Bronchial epithelial cell (primary cell): ENCODE data around the gene TSKU. TPM values are rescaled to one million over a fixed set of nuclear protein-coding genes. Genes with fewer than 3 reads are reported as not detected.
A peak's percentile ranks its signal among the peaks of the same experiment; 100 is the strongest.

Experiments used
- DNase-seq: peaks from one replicate; pipeline ENCODE4 v3.0.0-alpha.2; 2010; ENCODE audit warnings: low read depth
- FAIRE-seq: peaks from 2 replicates; lab custom pipeline; 2011; peaks lifted over from hg19 to GRCh38; lab: Jason Lieb, UNC
- H3K27me3 ChIP-seq: 2 replicates; pipeline ENCODE4 v1.5.1; 2011; ENCODE audit warnings: low read length; ENCODE audit not compliant: control insufficient read depth, insufficient read depth
- H3K36me3 ChIP-seq: 2 replicates; pipeline ENCODE4 v1.5.1; 2011; ENCODE audit warnings: low read length; ENCODE audit not compliant: control insufficient read depth, insufficient read depth
- H3K4me3 ChIP-seq: 2 replicates; pipeline ENCODE4 v1.5.1; 2011; ENCODE audit warnings: mild to moderate bottlenecking, low read depth, low read length, control low read depth
- total RNA-seq: library from RNA; depleted of rRNA; stranded (reverse); fragments of >200 nt; gene quantifications from 2 replicates; pipeline ENCODE4 v1.2.1, GENCODE V29; 2014
- TF ChIP-seq, protein P1 (sequence below): IDR thresholded peaks from 2 replicates; pipeline ENCODE4 v1.5.1; 2011; ENCODE audit warnings: mild to moderate bottlenecking, moderate library complexity, low read length, control low read depth, inconsistent platforms; ENCODE audit not compliant: insufficient read depth, severe bottlenecking

TSKU gene
- total RNA-seq, 1 donor from 2014 or later: 8.2 TPM

DNA sequence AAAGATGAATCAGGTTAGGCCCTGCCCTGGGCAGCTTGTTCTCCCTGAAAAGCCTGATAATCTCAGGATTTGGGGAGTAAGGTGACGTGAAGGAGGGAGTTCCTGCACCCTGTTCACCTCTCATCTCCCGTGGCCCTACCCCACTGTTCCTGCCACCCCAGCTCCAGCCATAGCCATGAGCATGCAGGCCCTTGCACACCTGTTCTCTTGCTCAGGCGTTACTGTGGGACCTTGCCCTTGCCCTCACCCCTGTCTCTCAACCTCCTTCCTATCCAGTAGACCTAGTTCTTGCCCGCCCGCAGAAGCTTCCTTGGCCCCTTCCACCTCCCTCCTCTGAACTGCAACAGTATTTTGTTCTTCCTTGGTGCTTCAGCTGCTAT, 15.0 kb downstream of the TSKU start:
- Histone ChIP-seq H3K27me3 (no peaks in the 10 kb centered on the region), H3K4me3 (no peak overlapping the region), H3K36me3 (peaks cover 20% of the 10 kb centered on the region)
- FAIRE-seq: no peak
- TF ChIP-seq, protein P1, sequence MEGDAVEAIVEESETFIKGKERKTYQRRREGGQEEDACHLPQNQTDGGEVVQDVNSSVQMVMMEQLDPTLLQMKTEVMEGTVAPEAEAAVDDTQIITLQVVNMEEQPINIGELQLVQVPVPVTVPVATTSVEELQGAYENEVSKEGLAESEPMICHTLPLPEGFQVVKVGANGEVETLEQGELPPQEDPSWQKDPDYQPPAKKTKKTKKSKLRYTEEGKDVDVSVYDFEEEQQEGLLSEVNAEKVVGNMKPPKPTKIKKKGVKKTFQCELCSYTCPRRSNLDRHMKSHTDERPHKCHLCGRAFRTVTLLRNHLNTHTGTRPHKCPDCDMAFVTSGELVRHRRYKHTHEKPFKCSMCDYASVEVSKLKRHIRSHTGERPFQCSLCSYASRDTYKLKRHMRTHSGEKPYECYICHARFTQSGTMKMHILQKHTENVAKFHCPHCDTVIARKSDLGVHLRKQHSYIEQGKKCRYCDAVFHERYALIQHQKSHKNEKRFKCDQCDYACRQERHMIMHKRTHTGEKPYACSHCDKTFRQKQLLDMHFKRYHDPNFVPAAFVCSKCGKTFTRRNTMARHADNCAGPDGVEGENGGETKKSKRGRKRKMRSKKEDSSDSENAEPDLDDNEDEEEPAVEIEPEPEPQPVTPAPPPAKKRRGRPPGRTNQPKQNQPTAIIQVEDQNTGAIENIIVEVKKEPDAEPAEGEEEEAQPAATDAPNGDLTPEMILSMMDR: no peak
- DNase-seq: no peak

DNA sequence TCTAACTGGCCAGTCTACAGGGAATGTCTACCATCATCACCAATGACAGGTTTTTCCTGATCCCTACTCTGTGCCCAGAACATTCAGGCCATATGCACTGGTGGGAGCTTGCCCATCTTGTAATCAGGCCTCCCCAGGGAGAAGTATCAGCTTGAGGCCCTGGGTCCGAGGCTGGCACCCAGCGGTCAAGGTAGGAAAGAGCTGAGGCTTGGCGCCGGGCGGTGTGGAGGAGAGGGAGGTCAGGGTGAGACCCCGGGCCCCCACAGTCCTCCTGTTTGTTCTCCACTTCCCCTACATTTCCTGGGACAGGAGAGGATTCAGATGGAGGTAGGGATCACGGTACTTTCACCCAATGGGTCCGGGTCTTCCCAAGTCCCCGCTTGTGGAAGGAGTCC, 15.5 kb downstream of the TSKU start:
- TF ChIP-seq, protein P1: no peak
- no peak for DNase-seq
- Histone ChIP-seq H3K4me3 (no peak overlapping the region), H3K27me3 (no peaks in the 10 kb centered on the region), H3K36me3 (peaks cover 20% of the 10 kb centered on the region)
- FAIRE-seq: no peak

DNA sequence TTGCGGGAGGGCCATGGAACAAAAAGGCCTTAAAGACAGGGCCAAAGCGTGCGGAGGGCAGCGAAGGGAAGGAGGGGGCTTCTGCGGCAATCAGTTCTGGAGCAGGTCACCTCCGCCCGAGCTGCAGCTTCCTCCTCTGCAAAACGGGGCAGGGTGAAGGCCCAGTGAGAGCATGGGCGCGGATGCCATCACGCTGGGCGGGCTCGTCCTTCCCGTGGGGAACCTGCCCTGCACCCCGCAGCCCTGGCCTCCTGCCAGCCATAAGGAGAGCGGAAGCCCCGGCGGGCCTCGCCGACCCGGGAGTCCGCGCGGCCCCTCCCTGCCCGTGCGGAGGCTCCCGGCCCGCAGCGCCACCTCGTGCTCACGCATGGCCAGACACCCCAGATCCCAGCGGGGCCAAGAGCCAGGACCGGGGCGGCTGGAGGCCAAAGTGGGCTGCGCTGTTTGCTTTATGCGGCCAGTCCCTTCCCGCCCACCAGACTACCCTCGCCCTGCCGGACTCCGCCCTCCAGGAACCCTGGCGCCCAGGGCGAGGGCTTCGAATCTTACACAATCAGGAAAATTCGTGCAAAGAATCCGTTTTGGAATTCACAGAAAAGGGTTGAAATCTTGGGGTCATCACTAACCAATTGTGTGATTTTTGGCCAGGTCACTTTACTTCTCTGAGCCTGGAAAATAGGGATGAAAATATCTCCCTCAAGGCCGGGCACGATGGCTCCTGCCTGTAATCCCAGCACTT, 16.1 kb downstream of the TSKU start:
- H3K36me3 ChIP-seq: peaks cover 16% of the 10 kb centered on the region
- FAIRE-seq (no peak), DNase-seq (peak; percentile 43)
- no peak overlapping the region for H3K4me3 ChIP-seq
- TF ChIP-seq, protein P1: peak; percentile 91
- no peaks in the 10 kb centered on the region for H3K27me3 ChIP-seq

GRCh38 chr11:76800466-76801200, 17.5 kb downstream of the TSKU start:
- DNase-seq (no peak), FAIRE-seq (no peak)
- Histone ChIP-seq H3K36me3 (peaks cover 14% of the 10 kb centered on the region), H3K4me3 (no peak overlapping the region), H3K27me3 (no peaks in the 10 kb centered on the region)
- TF ChIP-seq, protein P1: no peak

DNA sequence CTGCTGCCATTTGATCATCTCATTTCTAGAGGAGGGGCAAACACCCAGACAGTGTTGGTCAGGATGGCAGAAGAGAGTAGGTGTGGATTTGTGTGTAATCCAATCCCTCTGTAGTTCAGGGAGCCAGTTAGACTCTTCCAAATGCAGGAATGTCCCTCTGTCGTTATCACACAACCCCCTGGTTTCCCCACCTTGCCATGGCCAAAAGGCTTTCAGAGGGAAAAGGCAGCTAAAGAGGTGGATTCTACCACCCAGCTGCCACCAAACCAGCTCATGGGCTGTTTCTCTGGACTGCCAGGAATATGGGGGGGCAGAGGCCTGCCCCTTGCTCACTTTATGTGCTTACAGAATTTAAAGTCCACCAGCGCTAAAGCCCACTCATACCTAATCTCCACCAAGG, 18.1 kb downstream of the TSKU start:
- H3K27me3 ChIP-seq: no peaks in the 10 kb centered on the region
- no peak overlapping the region for H3K4me3 ChIP-seq
- DNase-seq (no peak), FAIRE-seq (no peak)
- peaks cover 10% of the 10 kb centered on the region for H3K36me3 ChIP-seq
- TF ChIP-seq, protein P1: no peak
